ENCODE data around the gene STOML1.
A peak's percentile ranks its signal among the peaks of the same experiment; 100 is the strongest.
"Not testable (repeated sequence)": the region's sequence is repeated elsewhere in the genome, so short reads cannot be mapped to it uniquely, and the experiment has no call there.

STOML1 gene

DNA sequence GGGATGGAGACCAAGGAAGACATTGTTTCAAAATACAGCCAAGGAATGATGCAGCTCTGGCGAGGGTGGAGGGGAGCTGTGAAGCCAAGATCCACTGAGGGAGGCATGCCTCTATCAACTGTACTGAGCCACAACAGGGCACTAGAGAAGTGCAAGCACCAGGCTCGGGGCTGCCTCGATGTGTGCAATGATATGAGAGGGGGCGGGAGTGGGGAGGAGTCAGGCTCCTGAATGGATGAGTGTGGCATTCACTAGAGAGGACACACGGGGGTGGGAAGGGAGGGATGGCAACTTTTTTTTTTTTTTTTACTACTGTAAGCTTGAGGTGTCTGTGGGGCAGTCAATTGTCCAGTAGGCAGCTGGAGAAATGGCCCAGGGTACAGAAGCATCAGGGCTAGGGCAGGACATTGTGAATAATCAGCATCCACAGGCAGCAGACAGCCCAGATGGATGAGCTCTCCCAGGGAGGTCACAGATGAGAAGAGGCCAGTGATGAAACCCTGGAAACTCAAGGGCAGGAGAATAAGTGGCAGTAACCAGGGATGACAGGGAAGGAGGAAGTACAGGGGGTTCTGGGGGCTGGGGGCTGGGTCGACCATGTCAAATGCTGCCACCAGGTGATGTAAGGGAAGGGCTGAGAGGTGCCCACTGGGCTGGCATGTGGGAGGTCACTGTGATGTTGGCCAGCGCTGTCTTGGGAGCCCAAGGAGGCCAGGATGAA, 5.9 kb downstream of the STOML1 start:
- H3K27ac Mint-ChIP-seq: no peak overlapping the region
- no peak for DNase-seq (ENCODE audit: low spot score in 2 of 2)

DNA sequence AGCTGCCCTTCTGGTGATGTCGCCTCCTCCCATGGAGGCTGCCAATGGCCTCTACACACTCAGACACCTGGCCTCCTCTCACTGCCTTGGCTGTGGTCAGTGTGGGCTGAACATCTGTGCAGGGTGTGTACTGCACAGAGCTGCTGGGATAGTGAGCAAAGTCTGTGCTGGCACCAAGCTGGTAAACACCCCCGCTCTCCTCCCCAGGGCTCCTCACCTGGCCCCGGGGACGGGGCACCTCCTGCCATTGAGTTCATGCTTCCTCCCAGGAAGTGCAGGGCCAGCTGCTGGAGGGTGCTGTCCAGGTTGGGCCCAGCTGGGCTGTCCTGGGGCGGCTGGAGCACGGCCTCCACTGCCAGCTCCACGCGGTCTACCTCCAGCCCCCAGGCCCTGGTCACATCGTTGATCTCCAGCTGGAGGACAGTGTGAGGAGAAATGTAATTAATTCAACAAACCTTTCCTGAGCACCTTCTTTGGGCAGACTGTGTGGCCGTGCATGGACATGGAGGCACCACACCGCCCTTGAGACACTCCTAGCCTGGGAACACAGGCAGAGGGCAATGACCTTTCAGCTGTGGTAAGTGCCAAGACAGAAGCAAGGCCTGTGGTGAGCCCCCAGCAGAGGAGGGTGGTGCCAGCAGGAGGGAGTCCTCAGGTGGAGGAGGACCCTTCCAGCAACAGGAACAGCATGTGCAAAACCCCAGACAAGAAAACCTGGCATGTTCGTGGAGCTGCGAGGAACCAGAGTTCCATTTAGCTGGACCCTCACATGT, 6.8 kb downstream of the STOML1 start:
- Mint-ChIP-seq H3K27me3 (no peaks in the 10 kb centered on the region), H3K4me3 (peak overlapping the region; percentile 18), H3K9me3 (no peaks in the 10 kb centered on the region), H3K36me3 (peaks cover 10% of the 10 kb centered on the region), H3K27ac (peak overlapping the region; percentile 88), H3K4me1 (peaks cover 46% of the 10 kb centered on the region)
- ATAC-seq (ENCODE audit: low read depth) (peak; percentile 46), DNase-seq (ENCODE audit: low spot score in 2 of 2) (no peak)

More for the DNA sequence above, 5.9 kb downstream of the STOML1 start:
- no peaks in the 10 kb centered on the region for H3K9me3 Mint-ChIP-seq
- peaks cover 46% of the 10 kb centered on the region for H3K4me1 Mint-ChIP-seq
- peaks cover 10% of the 10 kb centered on the region for H3K36me3 Mint-ChIP-seq
- H3K4me3 Mint-ChIP-seq: no peak overlapping the region
- no peaks in the 10 kb centered on the region for H3K27me3 Mint-ChIP-seq
- no peak for ATAC-seq (ENCODE audit: low read depth)

DNA sequence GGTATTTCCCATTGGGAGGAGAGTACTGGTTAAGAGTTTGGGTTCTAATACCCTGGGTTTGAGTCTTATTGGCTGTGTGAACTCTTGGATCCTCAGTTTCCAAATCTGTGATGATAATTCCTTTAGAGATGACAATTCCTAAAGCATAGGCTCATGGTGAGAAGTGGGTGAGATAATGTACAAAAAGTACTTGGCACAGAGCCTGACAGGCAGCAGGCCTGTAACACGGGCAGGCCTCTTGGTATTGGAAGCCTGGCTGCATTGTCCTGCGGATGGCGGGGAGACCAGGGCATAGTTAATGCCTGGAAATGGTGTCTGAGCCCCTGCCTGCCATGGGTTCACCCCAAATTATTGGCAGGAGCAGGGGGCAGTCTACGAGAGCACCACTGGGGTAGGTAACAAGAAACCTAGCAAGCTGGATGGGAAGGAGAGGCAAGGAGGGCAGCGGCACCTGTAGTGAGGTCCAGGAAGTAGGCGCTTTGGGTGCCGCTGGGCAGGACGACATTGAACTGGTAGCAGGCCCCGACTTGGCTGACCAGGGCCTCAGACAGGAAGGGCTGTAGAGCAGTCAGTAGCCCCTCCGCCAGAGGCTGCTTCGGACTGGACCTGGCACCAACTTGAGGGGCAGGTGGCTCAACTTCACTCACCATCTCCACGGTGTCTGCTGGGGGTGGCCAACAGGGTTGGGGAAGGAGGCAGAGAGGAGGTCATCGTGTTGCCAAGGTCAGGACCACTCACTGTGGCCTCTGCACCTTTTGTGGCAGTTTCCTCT, 7.7 kb downstream of the STOML1 start:
- H3K27ac Mint-ChIP-seq: peak overlapping the region; percentile 88
- DNase-seq (ENCODE audit: low spot score in 2 of 2) (no peak), ATAC-seq (ENCODE audit: low read depth) (no peak)
- peaks cover 46% of the 10 kb centered on the region for H3K4me1 Mint-ChIP-seq
- H3K36me3 Mint-ChIP-seq: peaks cover 10% of the 10 kb centered on the region
- H3K4me3 Mint-ChIP-seq: peak overlapping the region; percentile 18
- no peaks in the 10 kb centered on the region for H3K9me3 Mint-ChIP-seq
- no peaks in the 10 kb centered on the region for H3K27me3 Mint-ChIP-seq

DNA sequence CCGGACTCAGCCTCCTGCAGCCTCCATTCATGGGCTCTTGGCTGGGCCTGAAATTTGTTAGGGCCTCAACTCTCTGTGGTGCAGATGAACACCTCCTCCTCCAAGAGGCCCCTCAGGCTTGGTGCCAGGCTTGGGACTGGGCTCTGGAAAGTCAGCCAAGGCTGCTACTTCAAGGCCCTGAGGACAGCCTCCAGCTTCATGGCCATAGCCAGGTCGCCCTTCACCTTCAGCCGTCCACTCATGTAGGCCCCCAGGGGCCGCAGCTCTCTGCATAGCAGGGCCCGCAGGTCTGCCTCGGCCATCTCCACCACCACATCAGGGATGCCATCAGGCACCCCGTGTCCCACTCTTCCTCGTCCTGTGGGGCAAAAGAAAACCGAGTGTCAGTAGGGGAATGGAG, 8.3 kb downstream of the STOML1 start:
- peaks cover 49% of the 10 kb centered on the region for H3K4me1 Mint-ChIP-seq

DNA sequence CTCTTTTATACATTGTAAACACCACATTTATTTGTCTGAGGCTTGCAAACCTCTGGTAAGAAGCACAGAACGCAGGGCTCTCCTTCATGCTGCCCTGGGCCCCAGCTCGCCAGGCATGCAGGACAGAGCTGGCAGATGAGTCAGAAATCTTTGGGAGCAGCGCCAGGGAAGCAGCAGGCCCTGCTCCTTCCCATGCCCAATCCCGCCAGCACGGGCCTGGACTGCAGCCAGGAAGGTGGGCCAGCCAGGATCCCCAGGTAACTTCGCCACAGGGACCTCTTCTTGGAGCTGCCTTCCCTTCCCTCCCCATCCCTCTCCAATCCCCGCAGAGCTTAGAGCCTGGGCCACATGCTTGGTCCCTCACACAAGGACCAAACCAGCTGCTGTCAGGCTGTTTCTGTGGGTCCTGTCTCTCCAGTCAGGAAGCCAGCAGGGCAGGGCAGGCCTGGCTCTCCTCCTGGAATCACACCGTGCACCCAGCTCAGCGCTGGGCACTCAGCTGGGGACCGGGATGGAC, 8.8 kb downstream of the STOML1 start:
- Mint-ChIP-seq H3K36me3 (peaks cover 10% of the 10 kb centered on the region), H3K4me1 (peaks cover 49% of the 10 kb centered on the region), H3K27me3 (no peaks in the 10 kb centered on the region), H3K27ac (no peak overlapping the region), H3K9me3 (no peaks in the 10 kb centered on the region), H3K4me3 (no peak overlapping the region)
- ATAC-seq (ENCODE audit: low read depth) (no peak), DNase-seq (ENCODE audit: low spot score in 2 of 2) (no peak)

More for the DNA sequence above, 8.3 kb downstream of the STOML1 start:
- Mint-ChIP-seq H3K36me3 (peaks cover 10% of the 10 kb centered on the region), H3K27me3 (no peaks in the 10 kb centered on the region), H3K27ac (peak overlapping the region; percentile 88), H3K4me3 (no peak overlapping the region), H3K9me3 (no peaks in the 10 kb centered on the region)
- DNase-seq (ENCODE audit: low spot score in 2 of 2) (no peak), ATAC-seq (ENCODE audit: low read depth) (no peak)

DNA sequence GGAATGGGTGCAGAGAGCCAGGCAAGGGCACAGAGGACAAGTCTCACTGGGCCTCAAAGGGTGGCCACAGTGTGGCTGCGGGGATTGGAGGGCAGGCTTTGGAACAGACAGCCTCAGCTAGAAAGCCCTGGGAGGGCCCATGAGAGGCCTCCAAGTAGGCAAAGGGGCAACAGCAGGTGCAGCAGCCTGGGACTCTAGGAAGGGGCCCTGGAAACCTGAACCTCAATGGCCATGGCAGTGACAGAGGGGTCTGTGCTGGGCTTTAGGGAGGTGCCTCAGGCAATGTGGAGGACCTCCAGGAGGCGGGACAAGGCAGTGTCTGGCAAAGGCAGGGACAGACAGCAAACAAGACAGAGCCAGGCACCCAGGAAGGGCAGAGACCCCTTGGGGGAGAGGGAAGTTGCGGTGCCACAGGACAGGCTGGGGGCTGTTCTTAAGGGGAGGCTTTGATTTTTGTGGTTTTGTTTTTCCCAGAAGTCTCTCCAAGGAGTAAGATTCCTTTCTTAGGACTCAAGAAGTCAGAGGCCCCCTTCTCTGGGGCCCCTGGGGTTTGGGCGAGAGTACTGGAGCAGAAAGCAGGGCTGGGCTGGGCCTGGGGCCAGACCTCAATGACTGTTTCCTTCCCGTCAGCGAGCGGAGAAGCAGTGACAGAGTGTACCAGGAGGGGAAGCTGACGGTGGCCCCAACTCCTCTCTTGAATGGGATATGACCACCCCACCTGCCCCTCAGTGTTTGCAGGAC, 9.7 kb downstream of the STOML1 start:
- H3K4me3 Mint-ChIP-seq: peak overlapping the region; percentile 74
- no peaks in the 10 kb centered on the region for H3K27me3 Mint-ChIP-seq
- H3K27ac Mint-ChIP-seq: peak overlapping the region; percentile 75
- ATAC-seq (ENCODE audit: low read depth): peak; percentile 85
- no peak for DNase-seq (ENCODE audit: low spot score in 2 of 2)
- no peaks in the 10 kb centered on the region for H3K9me3 Mint-ChIP-seq
- peaks cover 45% of the 10 kb centered on the region for H3K4me1 Mint-ChIP-seq
- peaks cover 8% of the 10 kb centered on the region for H3K36me3 Mint-ChIP-seq

DNA sequence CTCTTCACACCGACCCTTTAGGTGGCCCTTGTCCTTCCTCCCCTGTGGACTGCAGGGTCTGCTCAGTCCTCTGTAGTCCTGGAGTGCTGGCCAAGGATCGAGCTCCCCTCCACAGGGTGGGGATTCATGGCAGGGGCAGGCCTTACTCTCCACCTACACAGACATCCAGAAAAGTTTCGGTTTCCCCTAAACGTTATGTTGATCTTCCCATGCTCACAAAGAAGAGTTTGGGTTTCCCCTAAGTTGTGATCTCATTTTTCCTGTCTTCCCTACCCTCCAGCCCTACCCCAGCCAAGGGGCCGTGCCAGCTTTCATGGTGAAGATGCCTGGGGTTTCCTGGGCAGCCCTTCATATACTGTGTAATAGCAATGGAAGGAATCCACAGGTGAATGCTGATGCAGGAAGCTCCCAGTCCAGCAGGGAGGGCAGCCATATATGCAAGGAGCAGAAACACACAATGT, 10.3 kb downstream of the STOML1 start:
- H3K4me3 Mint-ChIP-seq: peak overlapping the region; percentile 74
- no peak for DNase-seq (ENCODE audit: low spot score in 2 of 2)

DNA sequence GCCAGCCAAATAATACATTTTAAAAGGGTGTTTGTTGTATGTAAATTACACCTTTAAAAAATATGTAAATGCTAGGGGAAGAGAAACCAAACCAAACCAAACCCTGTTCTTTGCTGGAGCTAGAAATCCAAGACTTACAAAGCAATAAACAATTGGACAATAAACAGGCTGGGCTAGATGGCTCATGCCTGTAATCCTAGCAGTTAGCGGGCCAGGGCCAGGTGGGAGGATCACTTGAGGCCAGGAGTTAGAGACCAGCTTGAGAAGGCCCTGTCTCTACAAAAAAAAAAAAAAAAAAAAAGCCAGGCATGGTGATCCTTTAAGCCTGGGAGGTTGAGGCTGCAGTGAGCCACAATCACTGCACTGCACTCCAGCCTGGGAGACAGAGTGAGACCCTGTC, 12.5 kb downstream of the STOML1 start:
- DNase-seq (ENCODE audit: low spot score in 2 of 2): no peak
- H3K9me3 Mint-ChIP-seq: no peaks in the 10 kb centered on the region
- H3K27me3 Mint-ChIP-seq: peaks cover 5% of the 10 kb centered on the region
- no peak overlapping the region for H3K27ac Mint-ChIP-seq
- ATAC-seq (ENCODE audit: low read depth): no peak
- no peak overlapping the region for H3K4me3 Mint-ChIP-seq
- no peaks in the 10 kb centered on the region for H3K36me3 Mint-ChIP-seq
- H3K4me1 Mint-ChIP-seq: peaks cover 39% of the 10 kb centered on the region

More for the DNA sequence above, 10.3 kb downstream of the STOML1 start:
- Mint-ChIP-seq H3K27ac (no peak overlapping the region), H3K27me3 (no peaks in the 10 kb centered on the region), H3K36me3 (peaks cover 6% of the 10 kb centered on the region), H3K9me3 (no peaks in the 10 kb centered on the region), H3K4me1 (peaks cover 42% of the 10 kb centered on the region)
- ATAC-seq (ENCODE audit: low read depth): no peak

DNA sequence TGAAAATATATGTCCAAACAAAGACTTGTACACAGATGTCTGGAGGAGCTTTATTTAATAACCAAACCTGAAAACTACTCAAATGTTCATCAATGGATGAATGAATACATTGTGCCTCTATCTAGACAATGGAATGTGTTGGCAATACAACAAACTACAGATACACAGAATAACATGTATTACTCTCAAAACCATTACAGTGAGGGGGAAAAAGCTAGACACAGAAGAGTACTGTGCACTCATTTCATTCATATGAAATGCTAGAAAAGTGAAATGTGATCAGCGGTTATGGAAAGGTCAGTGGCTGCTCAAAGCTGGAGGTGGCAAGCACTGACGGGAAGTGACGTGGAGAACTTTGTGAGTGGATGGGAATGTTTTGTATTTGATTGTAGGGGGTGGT, 13.2 kb downstream of the STOML1 start:
- Mint-ChIP-seq H3K4me3 (no peak overlapping the region), H3K27me3 (peaks cover 7% of the 10 kb centered on the region), H3K9me3 (no peaks in the 10 kb centered on the region), H3K36me3 (no peaks in the 10 kb centered on the region), H3K27ac (no peak overlapping the region), H3K4me1 (peaks cover 31% of the 10 kb centered on the region)
- ATAC-seq (ENCODE audit: low read depth) (no peak), DNase-seq (ENCODE audit: low spot score in 2 of 2) (no peak)

DNA sequence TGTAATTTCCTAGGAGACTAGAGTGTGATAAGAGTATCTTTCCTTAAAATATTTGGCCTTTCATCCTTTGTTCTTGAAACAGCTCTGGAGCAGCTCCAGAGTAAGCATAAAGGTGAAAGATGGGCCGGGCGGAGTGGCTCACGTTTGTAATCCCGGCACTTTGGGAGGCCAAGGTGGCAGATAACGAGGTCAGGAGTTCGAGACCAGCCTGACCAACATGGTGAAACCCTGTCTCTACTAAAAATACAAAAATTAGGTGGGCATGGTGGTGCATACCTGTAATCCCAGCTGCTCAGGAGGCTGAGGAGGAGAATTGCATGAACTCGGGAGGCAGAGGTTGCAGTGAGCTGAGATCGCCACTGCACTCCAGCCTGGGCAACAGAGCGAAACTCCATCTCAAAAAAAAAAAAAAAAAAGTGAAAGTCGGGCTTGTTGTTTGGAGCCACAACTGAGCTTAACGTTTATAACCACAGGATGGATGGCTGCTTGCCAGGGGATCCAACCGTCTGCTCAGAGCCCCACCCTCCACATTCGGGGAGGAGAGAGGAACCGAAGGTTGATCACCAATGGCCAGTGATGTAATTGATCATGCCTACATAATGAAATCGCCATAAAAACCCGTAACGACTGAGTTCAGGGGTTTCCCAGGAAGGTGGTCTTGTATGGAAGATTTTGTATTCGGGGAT, 16.5 kb downstream of the STOML1 start:
- DNase-seq (ENCODE audit: low spot score in 2 of 2); H3K36me3 Mint-ChIP-seq; H3K27ac Mint-ChIP-seq; H3K4me3 Mint-ChIP-seq; H3K9me3 Mint-ChIP-seq: not testable (repeated sequence)
- peak; percentile 62 for ATAC-seq (ENCODE audit: low read depth)
- peaks cover 18% of the 10 kb centered on the region for H3K4me1 Mint-ChIP-seq
- peaks cover 10% of the 10 kb centered on the region for H3K27me3 Mint-ChIP-seq

DNA sequence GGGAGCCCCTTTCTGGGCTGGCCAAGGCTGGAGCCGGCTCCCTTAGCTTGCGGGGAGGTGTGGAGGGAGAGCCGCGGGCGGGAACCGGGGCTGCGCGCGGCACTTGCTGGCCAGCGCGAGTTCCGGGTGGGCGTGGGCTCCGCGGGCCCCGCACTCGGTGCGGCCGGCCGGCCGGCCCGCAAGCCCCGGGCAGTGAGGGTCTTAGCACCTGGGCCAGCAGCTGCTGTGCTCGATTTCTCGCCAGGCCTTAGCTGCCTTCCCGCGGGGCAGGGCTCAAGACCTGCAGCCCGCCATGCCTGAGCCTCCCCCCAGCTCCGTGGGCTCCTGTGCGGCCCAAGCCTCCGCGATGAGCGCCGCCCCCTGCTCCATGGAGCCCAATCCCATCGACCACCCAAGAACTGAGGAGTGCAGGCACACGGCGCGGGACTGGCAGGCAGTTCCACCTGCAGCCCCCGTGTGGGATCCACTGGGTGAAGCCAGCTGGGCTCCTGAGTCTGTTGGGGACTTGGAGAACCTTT, 18.4 kb downstream of the STOML1 start:
- H3K9me3 Mint-ChIP-seq; ATAC-seq (ENCODE audit: low read depth); H3K27ac Mint-ChIP-seq; H3K4me3 Mint-ChIP-seq; DNase-seq (ENCODE audit: low spot score in 2 of 2); H3K36me3 Mint-ChIP-seq: not testable (repeated sequence)
- H3K4me1 Mint-ChIP-seq: peaks cover 14% of the 10 kb centered on the region
- H3K27me3 Mint-ChIP-seq: peaks cover 10% of the 10 kb centered on the region

DNA sequence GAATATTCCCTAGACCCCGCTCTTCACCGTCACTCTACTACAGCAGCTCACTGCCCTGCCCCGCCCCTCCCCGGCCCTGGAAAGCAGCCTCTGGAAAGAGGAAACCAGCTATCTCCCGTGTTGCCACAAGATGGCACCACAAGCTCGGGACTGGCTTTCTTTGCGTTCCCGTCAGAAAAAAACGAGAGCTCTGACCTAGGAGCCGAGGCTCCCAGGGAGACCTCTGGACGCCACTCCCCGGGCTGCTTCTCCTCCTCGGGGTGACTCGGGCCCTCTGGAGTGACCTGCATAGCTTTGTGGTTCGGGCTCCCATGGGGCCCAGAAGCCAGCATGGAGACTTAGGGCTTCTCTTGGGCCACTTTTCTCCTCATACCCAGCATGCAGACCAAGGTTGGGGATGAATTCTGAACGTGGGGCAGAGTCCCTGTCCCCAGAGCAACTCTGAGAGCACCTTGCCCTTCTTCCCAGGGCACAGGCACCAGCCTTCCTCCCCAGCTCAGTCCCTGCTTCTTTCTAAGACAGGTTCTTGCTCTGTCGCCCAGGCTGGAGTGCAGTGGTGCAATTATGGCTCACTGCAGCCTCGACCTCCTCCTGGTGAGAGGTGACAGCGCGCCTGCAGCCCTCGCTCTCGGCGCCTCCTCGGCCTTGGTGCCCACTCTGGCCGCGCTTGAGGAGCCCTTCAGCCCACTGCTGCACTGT, 19.0 kb downstream of the STOML1 start:
- Mint-ChIP-seq H3K4me1 (peaks cover 14% of the 10 kb centered on the region), H3K27me3 (peaks cover 10% of the 10 kb centered on the region), H3K4me3 (peak overlapping the region; percentile 44), H3K36me3 (no peaks in the 10 kb centered on the region), H3K27ac (no peak overlapping the region), H3K9me3 (no peaks in the 10 kb centered on the region)
- DNase-seq (ENCODE audit: low spot score in 2 of 2) (peak; percentile 69 to 71), ATAC-seq (ENCODE audit: low read depth) (peak; percentile 80)
